HAP-1 (cell line): Measurements from ENCODE around the gene LST1.

Source experiments
- DNase-seq, 2 experiments: peaks; one replicate each; pipeline ENCODE4 v3.0.0-alpha.2; 2016 to 2020; ENCODE audit warnings: low spot score in 2 of 2
- H3K27me3 ChIP-seq: fragments of 250-450 bp; sonication (Bioruptor Pico); 2 replicates; pipeline ENCODE4 v1.5.1; 2020; ENCODE audit warnings: low read depth, mild to moderate bottlenecking, moderate library complexity
- H3K36me3 ChIP-seq: fragments of 250-450 bp; sonication (Bioruptor Pico); replicated peaks from 2 replicates; pipeline ENCODE4 v1.5.1; 2020; ENCODE audit warnings: mild to moderate bottlenecking
- H3K4me1 ChIP-seq: fragments of 250-450 bp; sonication (Bioruptor Pico); 2 replicates; pipeline ENCODE4 v1.5.1; 2020; ENCODE audit warnings: mild to moderate bottlenecking
- H3K4me3 ChIP-seq: fragments of 250-450 bp; sonication (Bioruptor Pico); 2 replicates; pipeline ENCODE4 v1.5.1; 2020; ENCODE audit warnings: mild to moderate bottlenecking, moderate library complexity
- H3K9me3 ChIP-seq: fragments of 250-450 bp; sonication (Bioruptor Pico); 2 replicates; pipeline ENCODE4 v1.5.1; 2020; ENCODE audit warnings: mild to moderate bottlenecking, moderate library complexity
- in situ Hi-C: fragments of 300-500 bp; cut with MboI; formaldehyde crosslinking; loops from 3 replicates; pipeline ENCODE4 v1.14.3; 2020; ENCODE audit warnings: low sequenced_read_pairs, inconsistent platforms, mixed read lengths

LST1 gene

GRCh38 chr6:31609519-31610406, 23.7 kb downstream of the LST1 start:
- in situ Hi-C loops = no loop called here
- H3K27me3 ChIP-seq = no peaks in the 10 kb centered on the region
- no peaks in the 10 kb centered on the region; the same call in 1 of the 2 replicates for H3K36me3 ChIP-seq
- DNase-seq = peak; percentile 82 to 93
- H3K4me3 ChIP-seq = no peak overlapping the region
- peaks cover 14% of the 10 kb centered on the region for H3K4me1 ChIP-seq
- H3K9me3 ChIP-seq = no peaks in the 10 kb centered on the region

GRCh38 chr6:31610968-31611367, 24.9 kb downstream of the LST1 start:
- no peaks in the 10 kb centered on the region; the same call in 1 of the 2 replicates for H3K36me3 ChIP-seq
- no peaks in the 10 kb centered on the region for H3K27me3 ChIP-seq
- no peak for DNase-seq
- no peaks in the 10 kb centered on the region for H3K9me3 ChIP-seq
- H3K4me3 ChIP-seq = no peak overlapping the region
- in situ Hi-C loops = no loop called here
- H3K4me1 ChIP-seq = peaks cover 14% of the 10 kb centered on the region

GRCh38 chr6:31614075-31614619, 28.1 kb downstream of the LST1 start:
- DNase-seq = no peak
- Histone ChIP-seq H3K9me3 (no peaks in the 10 kb centered on the region), H3K36me3 (no peaks in the 10 kb centered on the region; the same call in 1 of the 2 replicates), H3K4me1 (peaks cover 14% of the 10 kb centered on the region), H3K4me3 (no peak overlapping the region), H3K27me3 (no peaks in the 10 kb centered on the region)
- in situ Hi-C loops = no loop called here

- Histone ChIP-seq H3K4me1 (peaks cover 12% of the 10 kb centered on the region), H3K27me3 (no peaks in the 10 kb centered on the region), H3K4me3 (no peak within 1 kb of the TSS), H3K36me3 (no peaks in the 10 kb centered on the region; the same call in 1 of the 2 replicates), H3K9me3 (no peaks in the 10 kb centered on the region)
- in situ Hi-C loops = no loop called here
- no peak for DNase-seq
Measured at GRCh38 chr6:31614684-31615578, 28.9 kb downstream of the LST1 start, which contains the start of gene AIF1. Gene AIF1 (plus strand): TSS chr6:31615234. CDS start chr6:31615330, 96 bp downstream.

GRCh38 chr6:31615748-31616147, 29.7 kb downstream of the LST1 start:
- in situ Hi-C loops = no loop called here
- H3K27me3 ChIP-seq = no peaks in the 10 kb centered on the region
- H3K9me3 ChIP-seq = no peaks in the 10 kb centered on the region
- no peak overlapping the region for H3K4me3 ChIP-seq
- H3K4me1 ChIP-seq = peaks cover 7% of the 10 kb centered on the region
- no peaks in the 10 kb centered on the region; the same call in 1 of the 2 replicates for H3K36me3 ChIP-seq
- DNase-seq = no peak

GRCh38 chr6:31617010-31617409, 30.9 kb downstream of the LST1 start:
- Histone ChIP-seq H3K4me1 (peaks cover 7% of the 10 kb centered on the region), H3K9me3 (no peaks in the 10 kb centered on the region), H3K27me3 (no peaks in the 10 kb centered on the region), H3K4me3 (no peak overlapping the region), H3K36me3 (peaks cover 3% of the 10 kb centered on the region)
- no peak for DNase-seq
- in situ Hi-C loops = no loop called here

GRCh38 chr6:31619805-31620585, 33.9 kb downstream of the LST1 start:
- Histone ChIP-seq H3K27me3 (no peaks in the 10 kb centered on the region), H3K9me3 (no peaks in the 10 kb centered on the region), H3K4me1 (peaks cover 12% of the 10 kb centered on the region), H3K4me3 (peak overlapping the region; percentile 97), H3K36me3 (peaks cover 33% of the 10 kb centered on the region)
- peak; percentile 97 to 99 for DNase-seq
- in situ Hi-C loops = no loop called here

GRCh38 chr6:31620586-31621319, 34.7 kb downstream of the LST1 start, which contains the start of gene PRRC2A:
Gene PRRC2A (plus strand): TSS chr6:31620715. CDS start chr6:31622790, 2,075 bp downstream.
- Histone ChIP-seq H3K9me3 (no peaks in the 10 kb centered on the region), H3K27me3 (no peaks in the 10 kb centered on the region), H3K36me3 (peaks cover 41% of the 10 kb centered on the region), H3K4me3 (peak within 1 kb of the TSS; percentile 97), H3K4me1 (peaks cover 12% of the 10 kb centered on the region)
- DNase-seq = peak; percentile 83 to 98
- in situ Hi-C loops = no loop called here

GRCh38 chr6:31621320-31621939, 35.4 kb downstream of the LST1 start:
- H3K4me3 ChIP-seq = peak overlapping the region; percentile 97
- H3K9me3 ChIP-seq = no peaks in the 10 kb centered on the region
- no peaks in the 10 kb centered on the region for H3K27me3 ChIP-seq
- peaks cover 47% of the 10 kb centered on the region for H3K36me3 ChIP-seq
- peaks cover 12% of the 10 kb centered on the region for H3K4me1 ChIP-seq
- DNase-seq = no peak
- in situ Hi-C loops = no loop called here

GRCh38 chr6:31621991-31622390, 35.9 kb downstream of the LST1 start:
- in situ Hi-C loops = no loop called here
- Histone ChIP-seq H3K27me3 (no peaks in the 10 kb centered on the region), H3K4me3 (peak overlapping the region; percentile 97), H3K36me3 (peaks cover 53% of the 10 kb centered on the region), H3K9me3 (no peaks in the 10 kb centered on the region), H3K4me1 (peaks cover 12% of the 10 kb centered on the region)
- peak; percentile 49 to 74 for DNase-seq

GRCh38 chr6:31622684-31623091, 36.6 kb downstream of the LST1 start:
- H3K27me3 ChIP-seq = no peaks in the 10 kb centered on the region
- H3K4me1 ChIP-seq = peaks cover 12% of the 10 kb centered on the region
- in situ Hi-C loops = no loop called here
- DNase-seq = no peak
- H3K36me3 ChIP-seq = peaks cover 60% of the 10 kb centered on the region
- no peaks in the 10 kb centered on the region for H3K9me3 ChIP-seq
- H3K4me3 ChIP-seq = peak overlapping the region; percentile 97

- Histone ChIP-seq H3K27me3 (no peaks in the 10 kb centered on the region), H3K4me3 (no peak overlapping the region), H3K9me3 (no peaks in the 10 kb centered on the region), H3K36me3 (peaks cover 74% of the 10 kb centered on the region), H3K4me1 (peaks cover 12% of the 10 kb centered on the region)
- DNase-seq = no peak
- in situ Hi-C loops = no loop called here
Measured at GRCh38 chr6:31624070-31624469, 38.0 kb downstream of the LST1 start.
